Measurements from ENCODE around the gene CTRL.
"Not testable (repeated sequence)": the region's sequence is repeated elsewhere in the genome, so short reads cannot be mapped to it uniquely, and the experiment has no call there.

Gene CTRL

DNA sequence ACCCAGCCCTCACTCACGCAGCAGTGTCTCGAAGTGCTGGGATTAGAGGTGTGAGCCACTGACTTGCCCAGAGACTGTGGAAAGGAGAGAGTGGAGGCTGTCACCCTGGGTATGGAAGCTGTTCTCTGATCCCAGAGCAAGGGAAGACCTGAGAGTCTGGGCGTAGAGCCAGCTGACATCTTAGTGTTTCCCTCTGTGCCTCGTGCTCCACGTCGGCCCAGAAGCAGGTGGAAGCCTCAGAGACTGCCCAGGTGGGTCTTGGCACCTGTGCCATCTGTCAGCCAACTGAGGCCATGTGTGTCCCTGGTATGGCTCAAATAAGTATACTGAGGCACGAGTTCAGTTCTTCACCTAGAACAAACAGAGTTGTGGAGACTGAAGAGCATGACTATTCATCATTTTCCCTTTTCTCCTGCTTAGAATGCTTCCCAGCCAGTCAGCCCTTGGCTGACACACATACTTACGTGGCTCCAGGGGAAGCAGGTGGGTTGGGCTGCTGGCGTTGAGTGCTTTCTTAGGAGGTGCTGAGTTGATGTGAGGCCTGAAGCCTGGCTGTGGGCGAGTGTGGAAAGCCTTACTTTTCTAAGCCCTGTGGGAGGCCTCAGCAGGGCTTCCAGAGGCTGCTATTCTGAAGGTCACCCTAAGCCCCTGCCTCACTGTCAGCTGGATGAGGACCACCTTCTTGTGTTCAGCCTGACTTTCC is 8.1 kb downstream of the CTRL start:
- peak; percentile 77 for DNase-seq

DNA sequence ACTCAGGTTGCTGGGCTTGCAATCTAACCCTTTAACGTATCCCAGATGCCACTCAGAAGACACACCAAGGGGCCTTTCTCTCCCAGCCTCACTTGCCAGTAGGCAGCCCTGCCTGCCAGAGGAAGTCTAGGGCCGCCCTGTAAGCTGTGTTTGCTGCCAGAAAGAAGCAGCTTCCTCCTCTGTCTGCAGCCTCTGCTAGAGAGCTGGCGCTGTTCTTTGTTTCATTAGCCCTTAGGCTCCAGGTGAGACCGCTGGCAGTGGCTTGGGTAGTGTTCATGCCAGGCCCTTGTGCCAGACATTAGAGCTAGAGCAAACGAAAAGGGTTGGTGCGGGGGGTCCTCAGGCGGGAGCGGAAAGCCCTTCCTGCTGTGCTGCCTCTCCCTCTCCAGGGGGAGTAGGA is 8.9 kb downstream of the CTRL start:
- DNase-seq: peak; percentile 92

DNA sequence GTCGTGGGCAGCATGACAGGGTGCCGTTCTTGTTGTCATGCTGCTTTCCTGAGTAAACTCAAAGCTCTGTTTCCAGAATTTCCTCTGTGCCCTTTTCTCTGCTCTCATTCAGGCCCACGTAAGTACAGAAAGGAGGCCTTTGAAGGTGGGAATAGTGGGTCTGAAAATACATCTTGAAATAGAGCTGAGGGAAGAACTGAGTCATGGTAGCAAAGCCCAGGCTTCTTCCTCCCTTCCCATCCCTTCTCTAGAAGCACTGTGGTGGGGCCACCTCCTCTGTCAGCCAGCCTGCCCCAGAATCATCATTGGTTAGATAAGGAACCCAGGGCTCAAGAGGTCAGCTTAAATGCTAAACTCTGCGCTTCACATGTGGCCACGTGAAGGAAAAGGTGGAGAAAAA is 9.4 kb downstream of the CTRL start:
- DNase-seq: no peak

DNA sequence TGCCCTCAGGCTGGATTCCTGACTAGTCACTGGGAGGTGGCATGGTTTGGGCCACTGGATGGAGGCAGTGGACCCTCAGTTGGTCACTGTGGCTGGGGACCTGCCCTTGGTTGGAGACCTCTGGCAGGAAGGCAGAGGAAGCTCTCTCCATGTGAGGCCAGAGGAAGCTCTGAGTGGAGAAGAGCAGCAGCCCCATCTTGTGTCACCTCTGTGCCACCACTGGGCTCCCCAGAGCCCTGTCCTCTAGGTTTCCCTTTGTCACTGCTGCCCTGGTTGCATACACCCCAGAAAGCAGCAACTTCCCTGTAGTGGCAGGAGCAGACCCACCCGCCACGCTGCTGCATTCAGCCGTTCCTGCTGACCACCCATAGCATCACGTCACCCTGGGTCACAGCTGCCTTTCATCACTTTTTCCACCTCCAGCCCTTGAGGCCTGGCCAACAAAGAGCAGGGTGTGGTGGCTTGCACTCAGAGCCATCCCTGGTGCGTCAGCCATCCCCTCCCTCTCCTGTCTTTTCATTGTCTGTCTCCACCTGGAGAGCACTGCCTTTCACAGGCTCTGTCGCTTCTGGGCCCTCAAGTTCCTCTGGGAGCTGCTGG is 11.9 kb downstream of the CTRL start:
- DNase-seq: peak; percentile 80

DNA sequence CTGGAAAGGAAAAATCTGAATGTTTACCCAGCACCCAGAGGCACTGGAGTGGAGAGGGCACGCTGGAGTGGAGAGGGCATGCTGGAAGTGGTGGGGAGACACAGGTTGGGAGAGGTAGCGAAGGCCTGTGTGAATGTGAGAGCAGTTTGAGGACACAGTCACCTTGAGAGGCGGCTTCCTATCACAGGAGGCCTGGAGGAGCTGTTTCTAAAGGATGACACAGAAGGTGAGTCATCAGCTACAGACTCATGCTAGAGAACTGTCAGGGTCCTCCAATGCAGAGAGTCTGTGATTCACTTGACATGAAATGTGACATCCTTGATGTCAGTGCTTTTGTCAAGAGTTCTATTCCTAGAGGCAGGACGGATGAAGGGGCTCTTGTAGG is 13.8 kb downstream of the CTRL start:
- DNase-seq: no peak

DNA sequence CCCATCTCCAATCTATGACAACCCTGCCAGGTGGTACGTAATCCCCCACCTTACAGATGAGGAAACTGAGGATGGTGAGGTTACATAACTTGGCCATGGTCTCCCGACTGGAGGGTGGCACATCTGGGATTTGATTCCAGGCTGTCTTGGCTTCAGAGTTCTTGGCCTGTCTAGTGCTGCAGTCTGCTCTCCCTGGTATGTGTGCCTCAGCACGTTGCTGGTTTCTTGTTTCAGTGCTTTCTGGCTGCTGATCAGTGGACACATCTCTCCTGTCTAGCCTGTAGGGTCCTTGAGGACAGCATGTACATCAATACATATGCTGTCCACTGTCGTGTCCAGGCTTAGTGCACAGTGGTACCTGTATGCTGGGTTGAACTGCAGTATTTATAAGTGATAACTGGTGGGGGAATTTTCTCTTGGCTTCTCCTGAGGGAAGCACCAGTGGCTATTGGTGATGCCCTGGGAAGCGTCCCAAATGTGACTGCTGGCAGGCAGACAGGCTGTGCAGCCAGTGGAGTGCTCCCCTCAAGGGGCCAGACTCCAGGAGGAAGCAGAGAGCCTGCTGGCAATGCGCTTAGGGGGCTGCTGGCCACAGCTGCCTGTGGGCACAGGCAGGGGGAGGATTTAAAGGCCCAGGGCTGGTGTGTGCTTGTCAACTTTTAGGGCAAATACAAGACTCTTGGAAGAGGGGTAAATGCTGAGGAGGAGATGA is 14.4 kb downstream of the CTRL start:
- no peak for DNase-seq

DNA sequence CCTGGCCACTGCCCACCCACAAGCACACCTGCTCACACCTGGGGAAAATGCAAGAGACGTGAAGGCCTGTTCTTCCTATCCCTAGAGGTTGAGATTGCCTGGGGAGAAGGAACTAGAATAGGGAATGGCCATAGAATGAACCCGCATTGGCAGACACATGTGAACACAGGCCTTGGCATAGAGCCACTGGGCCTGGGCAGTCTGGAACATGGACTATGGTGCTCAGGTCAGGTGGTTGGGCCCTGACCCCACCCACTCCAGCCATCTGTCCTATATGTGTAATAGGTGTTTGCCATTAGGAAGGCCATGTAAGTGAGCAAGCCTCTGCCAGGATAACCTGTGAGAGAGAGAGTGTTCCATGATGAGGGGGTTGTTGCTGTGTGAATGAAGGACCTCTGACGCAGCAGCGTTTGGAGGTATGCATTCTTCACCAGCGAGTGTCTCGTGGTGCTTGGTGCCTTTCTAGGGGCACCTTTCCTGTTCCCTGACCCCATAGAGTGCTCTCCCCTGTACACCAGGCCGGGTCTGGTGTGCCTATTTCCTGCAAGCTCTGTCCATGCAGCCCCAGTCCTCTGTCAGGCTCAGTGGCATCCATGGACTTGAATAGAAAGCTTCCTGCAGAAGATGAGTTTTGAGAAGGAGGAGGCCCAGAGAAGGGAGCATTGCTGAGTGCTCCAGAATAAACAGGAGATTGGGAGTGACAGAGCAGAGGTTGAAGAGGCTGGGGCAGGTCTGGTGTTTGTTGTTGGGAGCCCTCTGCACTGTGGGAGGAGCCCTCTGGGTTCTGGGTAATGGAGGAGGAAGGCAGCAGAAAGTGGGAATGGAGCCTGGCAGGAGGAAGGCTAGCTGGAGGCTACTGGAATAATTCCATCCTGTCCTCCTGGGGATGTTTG is 15.6 kb downstream of the CTRL start:
- DNase-seq: no peak

DNA sequence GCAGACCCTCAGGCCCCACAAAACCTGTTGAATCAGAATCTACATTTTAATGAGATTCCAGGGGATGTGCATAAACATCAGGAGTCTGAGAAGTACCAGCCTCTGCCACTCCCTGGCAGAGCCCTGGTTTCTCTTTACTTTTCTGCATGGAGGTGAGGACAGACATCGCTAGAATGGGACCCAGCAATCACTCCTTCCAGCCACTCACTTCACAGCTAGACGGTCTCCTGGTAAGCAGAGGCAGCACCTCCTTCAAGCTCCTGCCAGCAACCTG is 16.2 kb downstream of the CTRL start:
- not testable (repeated sequence) for DNase-seq

DNA sequence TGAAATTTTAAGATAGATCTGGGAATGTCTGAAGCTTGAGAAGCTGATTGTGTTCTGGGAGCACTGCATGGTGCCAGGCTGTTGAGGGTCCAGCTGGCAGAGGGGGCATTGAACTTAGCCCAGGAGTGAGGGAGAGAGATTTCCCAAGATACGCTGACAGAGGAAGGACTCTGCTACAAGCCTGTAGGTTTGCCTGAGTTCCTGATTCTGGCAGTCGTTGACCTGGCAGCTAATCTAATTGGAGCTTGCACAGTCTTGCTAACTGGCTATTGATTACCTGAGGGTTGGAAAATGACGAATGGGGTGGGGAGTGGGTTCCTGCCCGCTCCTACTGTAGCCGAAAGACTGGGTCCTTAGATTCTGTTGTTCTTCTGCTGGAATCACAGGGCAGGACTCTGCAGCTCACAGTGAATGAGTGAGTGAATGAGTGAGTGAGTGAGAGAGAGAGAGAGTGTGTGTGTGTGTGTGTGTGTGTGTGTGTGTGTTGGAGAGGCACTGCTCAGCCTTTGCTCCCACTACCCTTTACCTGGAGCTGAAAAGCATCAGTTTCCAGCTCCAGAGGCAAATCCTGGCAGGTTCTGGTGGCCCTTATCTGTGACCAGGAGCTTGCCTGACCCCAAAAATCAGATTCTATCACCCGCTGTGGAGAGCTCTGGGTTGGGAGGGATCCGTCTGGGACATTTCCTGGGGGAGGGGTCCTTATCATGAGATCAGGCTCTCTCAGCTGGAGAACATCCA is 16.7 kb downstream of the CTRL start:
- DNase-seq: no peak

DNA sequence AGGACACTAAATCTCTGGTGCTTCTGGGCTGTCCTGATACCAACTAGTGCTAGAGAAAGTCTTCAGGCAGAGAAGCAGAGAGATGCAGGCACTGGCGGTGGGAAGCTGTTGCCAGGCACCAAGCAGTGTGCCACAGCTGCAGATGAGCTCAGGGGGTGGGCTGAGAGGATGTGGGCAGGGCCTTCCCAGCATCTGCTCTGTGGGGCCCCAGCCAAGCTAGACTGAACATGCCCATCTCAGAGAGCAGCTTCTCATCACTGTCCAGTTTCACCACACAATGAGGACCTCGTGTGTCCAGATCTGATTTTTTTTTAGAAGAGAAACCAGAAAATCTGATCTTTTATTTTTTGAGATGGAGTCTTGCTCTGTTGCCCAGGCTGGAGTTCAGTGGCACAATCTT is 21.5 kb downstream of the CTRL start:
- no peak for DNase-seq

DNA sequence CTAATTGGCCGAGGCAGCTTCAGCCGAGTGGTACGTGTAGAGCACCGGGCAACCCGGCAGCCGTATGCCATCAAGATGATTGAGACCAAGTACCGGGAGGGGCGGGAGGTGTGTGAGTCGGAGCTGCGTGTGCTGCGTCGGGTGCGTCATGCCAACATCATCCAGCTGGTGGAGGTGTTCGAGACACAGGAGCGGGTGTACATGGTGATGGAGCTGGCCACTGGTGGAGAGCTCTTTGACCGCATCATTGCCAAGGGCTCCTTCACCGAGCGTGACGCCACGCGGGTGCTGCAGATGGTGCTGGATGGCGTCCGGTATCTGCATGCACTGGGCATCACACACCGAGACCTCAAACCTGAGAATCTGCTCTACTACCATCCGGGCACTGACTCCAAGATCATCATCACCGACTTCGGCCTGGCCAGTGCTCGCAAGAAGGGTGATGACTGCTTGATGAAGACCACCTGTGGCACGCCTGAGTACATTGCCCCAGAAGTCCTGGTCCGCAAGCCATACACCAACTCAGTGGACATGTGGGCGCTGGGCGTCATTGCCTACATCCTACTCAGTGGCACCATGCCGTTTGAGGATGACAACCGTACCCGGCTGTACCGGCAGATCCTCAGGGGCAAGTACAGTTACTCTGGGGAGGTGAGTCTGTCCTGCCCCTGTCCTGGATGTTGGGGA is 22.5 kb downstream of the CTRL start:
- no peak for DNase-seq

DNA sequence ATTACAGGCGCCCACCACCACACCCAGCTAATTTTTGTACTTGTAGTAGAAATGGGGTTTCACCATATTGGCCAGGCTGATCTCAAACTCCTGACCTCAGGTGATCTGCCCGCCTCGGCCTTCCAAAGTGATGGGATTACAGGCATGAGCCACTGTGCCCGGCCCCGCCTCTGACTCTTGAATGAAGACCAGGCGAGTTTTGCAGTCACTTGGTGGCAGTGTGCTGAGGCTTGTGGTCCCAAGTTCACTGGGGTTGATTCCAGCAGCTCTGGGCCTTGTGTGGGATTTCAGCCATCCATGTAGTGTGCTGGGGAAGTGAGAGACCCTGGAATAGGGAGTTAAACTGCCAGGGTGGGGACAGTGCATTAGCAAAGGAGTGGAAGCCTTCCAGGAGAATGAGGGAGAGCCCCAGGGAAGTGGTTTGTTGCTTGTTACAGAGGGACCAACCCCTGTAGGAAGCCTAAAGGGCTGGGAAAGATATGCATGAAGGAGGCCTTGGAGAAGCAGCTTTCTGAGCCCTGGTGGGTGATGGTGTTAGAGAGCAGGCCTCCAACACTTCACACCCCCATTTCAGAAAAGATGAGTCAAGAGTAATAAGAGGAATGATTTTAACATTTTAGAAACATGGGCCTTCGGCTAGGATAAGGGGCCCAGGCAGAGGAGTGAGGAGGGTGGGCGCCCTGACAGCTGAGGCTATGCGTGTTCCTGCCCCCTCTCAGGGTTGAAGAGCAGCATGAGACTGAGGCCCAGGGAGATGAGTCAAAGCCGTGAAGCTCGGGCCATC is 24.1 kb downstream of the CTRL start:
- no peak for DNase-seq

DNA sequence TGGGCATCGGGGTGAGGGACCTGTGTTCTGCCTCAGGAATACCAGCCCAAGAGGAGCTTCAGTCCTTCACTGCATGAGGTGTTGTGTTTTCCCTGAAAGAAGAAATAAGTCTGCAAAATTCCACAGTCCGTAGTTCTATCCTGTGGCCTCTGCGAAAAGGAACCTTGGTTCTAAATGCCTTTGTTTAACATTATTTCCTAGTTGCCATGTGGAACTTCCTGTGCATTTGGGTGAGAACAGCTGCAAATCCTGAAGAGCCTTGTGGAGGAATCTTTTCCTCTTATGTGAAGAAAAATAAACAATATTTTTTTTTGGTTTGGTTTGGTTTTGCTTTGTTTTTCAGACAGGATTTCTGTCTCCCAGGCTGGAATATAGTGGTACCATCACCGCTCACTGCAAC is 28.8 kb downstream of the CTRL start:
- DNase-seq: no peak

DNA sequence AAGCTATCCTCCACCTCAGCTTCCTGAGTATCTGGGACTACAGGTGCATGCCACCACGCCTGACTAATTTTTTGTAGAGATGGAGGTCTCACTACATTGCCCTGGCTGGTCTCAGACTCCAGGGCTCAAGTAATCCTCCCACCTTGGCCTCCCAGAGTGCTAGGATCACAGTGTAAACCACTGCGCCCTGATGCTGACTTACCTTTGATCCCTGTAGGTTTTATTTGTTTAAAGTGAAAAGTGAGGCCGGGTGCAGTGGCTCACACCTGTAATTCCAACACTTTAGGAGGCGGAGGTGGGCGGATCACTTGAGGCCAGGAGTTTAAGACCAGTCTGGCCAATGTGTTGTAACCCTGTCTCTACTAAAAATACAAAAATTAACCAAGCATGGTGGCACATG is 29.9 kb downstream of the CTRL start:
- DNase-seq: no peak

DNA sequence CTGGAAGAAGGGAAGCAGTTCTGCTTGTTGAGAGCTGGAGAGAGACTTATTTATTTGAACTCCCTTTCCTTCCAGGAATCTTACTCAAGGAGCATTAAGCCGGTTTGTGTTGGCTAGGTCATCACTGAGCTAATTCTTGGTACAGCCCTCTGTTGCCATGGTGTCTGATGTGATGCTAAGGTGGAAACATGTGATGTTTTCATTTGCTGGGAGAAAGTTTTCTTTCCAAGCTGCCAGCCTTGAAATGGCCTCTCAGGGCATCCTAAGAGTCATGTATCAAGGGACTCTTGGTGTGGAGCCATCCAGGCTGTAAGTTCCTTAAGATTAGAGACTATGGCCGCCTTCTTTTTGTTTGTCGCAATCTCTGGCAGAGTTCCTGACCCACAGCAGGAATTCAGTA is 34.4 kb downstream of the CTRL start:
- no peak for DNase-seq

DNA sequence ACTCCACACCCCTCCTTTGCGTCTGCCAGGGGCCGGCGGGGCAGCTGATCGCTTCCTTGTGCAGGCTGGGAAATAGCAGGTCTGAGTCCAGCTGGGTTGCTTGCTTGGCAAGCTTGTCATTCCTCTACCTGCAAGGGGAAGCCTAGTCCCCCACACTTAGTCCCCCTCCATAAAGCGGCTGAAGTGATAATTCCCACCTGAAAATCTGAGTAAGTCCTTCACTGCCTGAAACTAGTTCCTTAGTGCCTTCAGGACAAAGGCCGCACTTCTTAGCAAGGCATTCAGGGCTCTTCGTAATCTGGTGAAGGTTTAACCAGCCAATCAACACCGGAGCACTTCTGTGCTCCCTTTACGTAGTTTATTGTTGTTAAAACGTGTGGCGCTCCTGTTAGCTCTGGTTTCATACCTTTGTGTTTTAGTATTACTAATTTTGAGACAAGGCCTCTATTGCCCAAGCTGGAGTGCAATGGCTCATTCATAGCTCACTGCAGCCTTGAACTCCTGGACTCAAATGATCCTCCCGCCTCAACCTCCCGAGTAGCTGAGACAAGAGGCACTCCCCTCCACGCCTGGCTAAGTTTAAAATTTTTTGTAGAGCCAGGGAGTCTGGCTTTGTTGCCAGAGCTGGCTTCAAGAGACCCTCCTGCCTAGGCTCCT is 37.8 kb downstream of the CTRL start:
- DNase-seq: no peak

DNA sequence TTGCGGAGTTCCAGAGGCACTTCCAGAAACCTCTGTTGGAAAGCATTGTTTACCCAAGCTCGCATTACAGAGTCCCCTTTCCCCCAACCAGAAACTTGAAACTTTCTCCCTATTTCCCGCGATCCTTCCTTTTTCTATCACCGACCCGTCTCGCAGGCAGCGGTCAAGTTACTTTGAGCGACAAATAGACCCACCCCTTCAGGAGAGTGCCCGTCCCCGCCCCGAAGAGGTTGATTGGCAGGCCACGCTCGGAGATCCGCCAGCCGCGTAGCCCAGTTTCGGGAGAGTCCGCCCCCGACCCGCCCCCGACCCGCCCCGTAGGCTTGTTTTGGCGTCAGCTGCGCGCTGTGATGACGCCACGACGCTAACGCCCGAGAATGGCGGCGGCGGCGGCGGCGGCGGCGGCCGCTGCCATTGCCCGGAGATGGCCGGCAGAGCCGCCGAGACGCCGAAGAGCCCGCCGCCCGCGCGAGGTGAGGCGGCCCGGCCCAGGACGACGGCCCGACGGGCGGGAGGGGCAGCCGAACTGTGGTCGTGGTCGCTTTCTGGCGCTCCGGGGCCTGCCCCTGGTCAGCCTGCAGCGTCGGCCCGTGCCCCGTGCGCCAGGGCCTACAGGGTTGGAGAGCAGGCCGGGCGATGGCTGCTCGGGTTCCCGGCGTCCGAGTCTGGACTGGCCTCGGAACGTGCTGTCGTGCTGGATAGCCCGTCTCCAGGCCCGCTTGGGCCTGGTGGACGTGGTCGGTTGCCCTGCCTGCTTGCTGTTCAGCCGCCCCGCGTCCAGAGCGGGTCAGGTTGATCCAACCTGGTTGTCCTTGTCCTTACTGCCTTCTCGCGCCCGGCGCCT is 38.5 kb downstream of the CTRL start, which contains the start of gene PSKH1:
Gene PSKH1, plus strand, starts transcription at position 356 of the 844 bp plus-strand sequence. CDS start 15,496 bp downstream, outside the sequence.
- DNase-seq: peak; percentile 90

DNA sequence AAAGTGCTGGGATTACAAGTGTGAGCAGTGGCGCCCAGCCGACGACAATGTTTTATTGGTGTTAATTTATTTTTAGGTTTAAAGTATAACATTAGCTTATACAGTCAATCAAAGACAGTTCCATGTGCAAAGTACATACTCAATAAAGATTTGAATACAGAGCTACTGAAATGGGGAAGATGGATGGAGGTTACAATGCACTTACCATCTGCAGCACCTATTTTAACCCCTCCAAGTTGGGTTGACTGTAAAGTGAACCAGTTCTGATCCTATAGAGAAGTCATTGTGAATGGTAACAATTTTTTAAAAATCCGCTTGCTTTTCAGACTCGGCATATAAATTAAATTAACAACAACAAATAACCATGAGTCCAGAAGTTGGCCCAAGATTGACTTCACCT is 39.3 kb downstream of the CTRL start:
- no peak for DNase-seq

DNA sequence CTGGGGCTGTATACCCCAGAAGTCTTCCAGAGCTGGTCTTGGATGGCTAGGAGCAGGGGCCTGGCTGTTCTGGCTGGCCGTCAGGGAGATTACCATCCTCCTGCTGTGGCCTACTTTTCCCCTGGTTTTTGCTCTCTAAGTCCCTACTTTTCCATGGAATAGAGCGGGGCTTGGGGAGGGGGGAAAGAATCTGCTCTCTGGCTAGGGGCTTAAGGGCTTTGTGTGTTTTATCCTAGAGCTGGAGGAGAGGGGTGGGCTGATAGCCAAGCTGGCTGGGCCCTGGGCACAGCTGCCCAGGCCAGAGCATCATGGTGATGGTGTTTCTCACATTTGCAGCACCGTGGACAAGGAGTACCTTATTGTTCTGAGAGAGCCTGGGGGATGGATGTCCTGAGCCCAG is 43.3 kb downstream of the CTRL start:
- no peak for DNase-seq

DNA sequence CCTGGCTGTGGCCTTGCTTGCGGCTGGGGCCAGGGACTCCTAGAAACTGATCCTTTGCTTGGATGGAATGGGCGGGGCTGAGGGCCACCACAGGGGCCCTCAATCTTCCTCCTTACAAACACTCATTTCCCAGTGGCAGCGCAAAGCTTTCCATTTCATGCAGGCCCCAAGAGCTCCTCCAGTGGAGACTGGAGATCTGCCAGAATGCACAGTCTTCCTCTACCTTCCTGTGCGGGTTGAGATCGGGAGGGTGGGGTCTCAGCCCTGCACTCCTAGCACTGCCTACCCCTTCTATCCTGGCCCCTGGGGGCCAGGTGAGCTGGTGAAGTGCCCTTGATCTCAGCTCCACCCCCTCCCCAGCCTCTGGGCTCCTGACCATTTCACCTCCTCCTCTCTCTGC is 45.3 kb downstream of the CTRL start:
- DNase-seq: no peak
